GM20000 (cell line): Measurements from ENCODE around the gene EDARADD.
A peak's percentile ranks its signal among the peaks of the same experiment; 100 is the strongest.
"Not testable (repeated sequence)": the region's sequence is repeated elsewhere in the genome, so short reads cannot be mapped to it uniquely, and the experiment has no call there.

Source experiments
- DNase-seq: peaks from one replicate; pipeline ENCODE4 v3.0.0; 2012; ENCODE audit warnings: low spot score
- TF ChIP-seq, protein P1 (sequence below): IDR thresholded peaks from 2 replicates; pipeline ENCODE4 v1.5.1; 2012; ENCODE audit warnings: mild to moderate bottlenecking, control low read depth; ENCODE audit errors: extremely low read depth, missing control alignments

EDARADD gene

DNA sequence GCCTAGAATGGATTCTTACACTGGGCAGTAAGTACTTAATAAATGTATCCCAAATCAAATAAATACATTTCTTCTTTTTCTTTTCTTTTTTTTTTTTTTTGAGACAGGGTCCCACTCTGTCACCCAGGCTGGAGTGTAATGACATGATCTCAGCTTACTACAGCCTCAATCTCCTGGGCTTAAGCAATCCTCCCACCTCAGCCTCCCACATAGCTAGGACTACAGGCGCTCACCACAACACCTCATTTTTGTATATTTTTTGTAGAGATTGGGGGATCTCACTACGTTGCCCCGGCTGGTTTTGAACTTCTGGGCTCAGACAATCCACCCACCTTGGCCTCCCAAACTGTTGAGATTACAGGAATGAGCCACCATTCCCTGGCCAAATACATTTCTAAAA, 66.0 kb downstream of the EDARADD start:
- no peak for DNase-seq

DNA sequence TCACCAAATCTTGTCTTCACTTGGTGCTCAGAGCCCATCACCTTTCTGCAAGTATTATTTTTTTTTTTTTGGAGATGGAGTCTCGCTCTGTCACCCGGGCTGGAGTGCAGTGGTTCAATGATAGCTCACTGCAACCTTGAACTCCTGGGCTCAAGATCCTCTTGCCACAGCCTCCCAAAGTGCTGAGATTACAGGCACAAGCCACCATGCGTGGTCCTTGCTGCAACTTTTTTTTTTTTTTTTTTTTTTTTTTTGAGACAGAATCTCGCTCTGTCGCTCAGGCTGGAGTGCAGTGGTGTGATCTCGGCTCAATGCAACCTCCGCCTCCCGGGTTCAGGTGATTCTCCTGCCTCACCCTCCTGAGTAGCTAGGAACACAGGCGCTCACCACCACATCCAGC, 70.1 kb downstream of the EDARADD start:
- DNase-seq: not testable (repeated sequence)

More for the DNA sequence above, 66.0 kb downstream of the EDARADD start:
- TF ChIP-seq, protein P1, sequence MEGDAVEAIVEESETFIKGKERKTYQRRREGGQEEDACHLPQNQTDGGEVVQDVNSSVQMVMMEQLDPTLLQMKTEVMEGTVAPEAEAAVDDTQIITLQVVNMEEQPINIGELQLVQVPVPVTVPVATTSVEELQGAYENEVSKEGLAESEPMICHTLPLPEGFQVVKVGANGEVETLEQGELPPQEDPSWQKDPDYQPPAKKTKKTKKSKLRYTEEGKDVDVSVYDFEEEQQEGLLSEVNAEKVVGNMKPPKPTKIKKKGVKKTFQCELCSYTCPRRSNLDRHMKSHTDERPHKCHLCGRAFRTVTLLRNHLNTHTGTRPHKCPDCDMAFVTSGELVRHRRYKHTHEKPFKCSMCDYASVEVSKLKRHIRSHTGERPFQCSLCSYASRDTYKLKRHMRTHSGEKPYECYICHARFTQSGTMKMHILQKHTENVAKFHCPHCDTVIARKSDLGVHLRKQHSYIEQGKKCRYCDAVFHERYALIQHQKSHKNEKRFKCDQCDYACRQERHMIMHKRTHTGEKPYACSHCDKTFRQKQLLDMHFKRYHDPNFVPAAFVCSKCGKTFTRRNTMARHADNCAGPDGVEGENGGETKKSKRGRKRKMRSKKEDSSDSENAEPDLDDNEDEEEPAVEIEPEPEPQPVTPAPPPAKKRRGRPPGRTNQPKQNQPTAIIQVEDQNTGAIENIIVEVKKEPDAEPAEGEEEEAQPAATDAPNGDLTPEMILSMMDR: no peak

DNA sequence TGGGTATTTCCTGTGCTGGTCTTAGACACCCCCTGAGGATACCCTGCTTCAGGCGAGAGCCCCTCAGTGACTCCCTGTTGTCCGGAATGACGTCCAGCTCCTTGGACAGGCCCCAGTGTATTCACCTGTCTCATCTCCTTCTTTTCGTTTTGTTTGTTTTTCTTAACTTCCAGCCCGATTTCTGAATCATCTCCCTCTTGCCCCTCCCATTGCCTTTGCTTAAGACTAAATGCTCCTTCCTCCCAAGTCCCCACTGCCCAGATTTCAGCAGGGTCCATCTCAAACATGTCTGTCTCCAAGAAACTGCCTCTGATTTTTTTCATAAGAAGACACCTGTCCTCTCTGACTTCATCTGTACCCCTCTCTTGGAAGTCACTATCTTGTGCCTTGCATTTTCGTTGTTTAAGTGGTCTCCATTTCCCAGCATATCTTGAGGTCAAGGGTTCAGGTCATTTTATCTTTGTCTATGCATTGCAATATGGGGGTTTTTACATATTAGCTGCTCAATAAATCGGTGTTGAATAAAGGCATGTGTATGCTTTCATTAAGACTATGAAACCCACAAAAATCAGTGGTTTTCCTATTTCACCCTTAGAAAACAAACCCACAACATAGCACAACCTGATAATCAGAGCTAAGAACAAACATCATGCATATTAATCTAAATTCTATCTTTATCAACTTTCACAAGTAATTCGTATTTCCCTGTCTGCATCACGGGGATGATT, 71.3 kb downstream of the EDARADD start:
- no peak for DNase-seq
- TF ChIP-seq, protein P1: no peak

DNA sequence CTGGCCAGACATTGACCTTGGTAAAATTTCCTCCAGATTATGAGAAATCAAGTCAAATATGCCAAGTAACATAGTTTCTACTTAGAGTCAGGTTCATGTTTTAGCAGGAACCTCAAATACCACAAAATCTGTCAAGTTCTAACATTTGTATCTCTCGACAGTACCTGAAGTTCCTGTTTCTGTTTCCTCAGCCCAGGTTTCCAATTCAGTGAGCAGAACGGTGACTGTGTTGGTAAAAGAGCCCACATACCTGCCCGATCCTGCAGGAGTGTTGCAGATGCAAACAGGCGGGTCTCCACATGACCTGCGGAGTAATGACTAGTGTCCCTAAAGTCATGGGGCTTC, 71.8 kb downstream of the EDARADD start:
- TF ChIP-seq, protein P1: no peak
- peak; percentile 19 for DNase-seq

DNA sequence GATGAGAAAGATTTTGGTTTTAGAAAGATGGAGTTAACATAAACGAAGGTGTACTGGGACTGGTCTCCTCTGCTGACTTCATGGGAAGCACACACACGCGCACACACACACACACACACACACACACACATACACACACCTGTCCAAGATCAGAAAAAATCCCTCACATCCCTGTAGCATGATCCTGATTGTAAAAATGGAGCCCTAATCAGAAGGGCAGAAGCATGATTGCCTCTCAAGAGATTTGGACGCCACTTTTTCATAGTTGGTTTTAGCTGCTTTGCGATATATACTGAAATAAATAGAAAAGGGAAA, 73.2 kb downstream of the EDARADD start:
- no peak for DNase-seq
- TF ChIP-seq, protein P1: no peak

DNA sequence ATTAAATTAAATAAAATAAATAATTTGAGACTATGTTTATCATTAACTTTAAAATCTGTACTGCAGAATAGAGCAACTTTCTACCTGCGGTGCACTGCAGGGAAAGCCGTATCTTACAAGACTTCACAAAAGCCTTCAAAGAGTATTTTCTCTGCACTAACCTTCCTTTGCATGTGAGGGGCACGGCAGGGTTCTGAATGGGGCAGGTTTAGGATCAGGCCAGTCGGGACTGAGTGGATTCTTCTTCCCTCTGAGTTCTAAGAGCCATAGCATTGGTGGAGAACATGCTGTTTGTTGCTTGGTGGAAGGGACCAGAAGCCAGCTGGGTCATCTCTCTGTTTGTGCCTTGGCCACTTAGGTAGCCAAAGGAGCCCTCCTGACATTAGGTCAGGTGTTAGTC, 74.5 kb downstream of the EDARADD start:
- no peak for DNase-seq
- TF ChIP-seq, protein P1: no peak

DNA sequence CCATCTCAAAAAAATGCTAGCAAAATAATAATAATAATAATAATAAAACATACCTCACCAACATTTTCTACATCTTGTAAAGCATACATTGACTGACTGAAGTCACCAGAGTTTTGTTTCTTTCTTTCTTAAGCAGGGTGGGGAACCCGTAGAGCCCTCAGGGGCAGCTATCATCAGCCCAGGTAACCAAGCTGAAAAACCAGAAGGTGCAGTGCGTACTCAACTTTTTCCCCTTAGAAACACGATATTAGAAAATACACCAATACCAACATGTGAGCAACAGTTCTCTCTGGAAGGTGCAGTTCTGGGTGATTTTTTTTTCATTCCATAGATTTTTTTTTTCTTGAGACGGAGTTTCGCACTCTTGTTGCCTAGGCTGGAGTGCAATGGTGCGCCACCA, 75.4 kb downstream of the EDARADD start:
- TF ChIP-seq, protein P1: no peak
- DNase-seq: no peak

DNA sequence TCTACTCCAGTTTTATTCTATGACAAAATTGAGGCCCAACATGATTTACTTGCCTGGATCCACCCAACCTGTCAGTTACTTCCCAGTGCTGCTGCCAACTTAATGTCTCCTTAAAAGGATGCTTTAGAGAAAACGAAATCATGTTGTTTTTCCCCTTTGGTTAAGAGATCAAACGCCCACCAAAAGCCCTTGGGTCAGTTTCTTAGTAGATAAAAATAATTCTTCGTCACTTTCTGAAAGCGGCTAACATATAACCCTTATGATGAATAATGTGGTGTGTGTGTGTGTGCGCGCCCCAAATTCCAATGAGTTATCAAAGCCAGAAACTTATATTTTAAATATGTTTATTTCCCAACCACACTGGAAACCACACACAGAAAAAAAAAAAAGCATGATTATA, 77.0 kb downstream of the EDARADD start:
- DNase-seq: no peak
- TF ChIP-seq, protein P1: no peak
